Dermis blood vessel endothelial cell (primary cell): Measurements from ENCODE around the gene P3H2. TPM values are rescaled to one million over a fixed set of nuclear protein-coding genes. Genes with fewer than 3 reads are reported as not detected.

Experiments used
- DNase-seq: peaks from one replicate; pipeline ENCODE4 v3.0.0; 2010
- total RNA-seq: library from RNA; depleted of rRNA; stranded (reverse); fragments of >200 nt; gene quantifications from 2 replicates; pipeline ENCODE4 v1.2.3, GENCODE V29; 2014

P3H2 gene
- total RNA-seq, 1 donor from 2014 or later: 13.1 TPM

DNA sequence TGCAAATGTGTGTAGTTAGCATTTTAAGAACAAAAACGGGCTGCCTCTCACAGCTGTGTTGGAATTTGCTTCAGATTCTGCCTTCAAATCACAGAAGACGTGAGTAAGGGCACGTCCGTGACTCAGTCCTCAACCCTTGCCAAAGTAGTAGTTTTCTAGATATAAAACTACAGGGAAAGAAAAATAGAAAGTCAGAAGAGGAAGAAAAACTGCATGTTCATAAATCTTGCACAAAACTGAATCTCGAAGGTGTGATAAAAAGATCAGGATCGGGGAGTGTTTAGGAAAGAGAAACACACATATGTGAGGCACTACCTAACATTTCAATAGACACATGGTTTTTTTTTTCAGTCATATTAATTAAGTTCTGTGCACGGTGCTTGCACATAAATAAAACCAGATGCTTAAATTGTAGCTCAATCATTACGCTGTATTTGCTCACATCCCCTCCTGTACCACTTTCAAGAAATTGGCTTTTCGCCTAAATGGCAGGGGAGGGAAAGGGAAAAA is 71.7 kb downstream of the P3H2 start:
- peak; percentile 56 for DNase-seq

DNA sequence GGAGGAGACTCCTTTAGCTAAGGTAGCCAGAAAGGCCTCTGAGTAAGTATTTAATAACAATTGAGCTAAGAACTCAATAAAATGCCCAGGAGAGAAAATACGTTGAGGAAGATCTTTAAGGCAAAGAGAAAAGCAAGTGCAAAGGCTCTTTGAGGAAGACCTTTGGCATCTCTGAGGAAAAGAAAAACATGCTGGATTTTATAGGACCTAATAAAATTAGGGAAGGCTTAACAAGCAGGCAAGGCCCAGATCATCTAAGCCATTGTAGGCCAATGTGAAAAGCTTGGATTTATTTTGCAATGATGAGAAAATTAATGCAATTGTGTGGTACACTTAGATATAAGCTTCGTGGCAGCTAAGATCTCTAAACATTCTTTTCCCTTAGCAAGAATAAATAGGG is 75.7 kb downstream of the P3H2 start:
- no peak for DNase-seq

DNA sequence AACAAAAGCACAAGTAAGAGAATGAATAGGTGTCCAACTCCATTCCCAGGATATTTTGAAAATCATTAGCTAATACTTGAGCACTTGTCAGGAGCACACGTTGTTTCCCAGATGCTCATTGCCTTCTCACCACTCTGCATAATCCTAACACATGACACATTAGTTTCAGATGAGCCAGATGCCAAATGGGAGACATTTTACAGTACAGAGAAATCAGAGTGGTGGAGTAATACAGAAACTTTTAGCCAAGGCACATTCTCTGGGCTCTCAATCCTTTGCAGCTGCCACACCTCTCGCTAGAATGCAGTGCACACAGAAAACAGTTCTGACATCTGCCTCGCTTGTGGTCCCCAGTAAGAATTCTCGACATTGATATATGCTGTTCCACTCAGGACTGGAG is 76.6 kb downstream of the P3H2 start:
- DNase-seq: no peak

DNA sequence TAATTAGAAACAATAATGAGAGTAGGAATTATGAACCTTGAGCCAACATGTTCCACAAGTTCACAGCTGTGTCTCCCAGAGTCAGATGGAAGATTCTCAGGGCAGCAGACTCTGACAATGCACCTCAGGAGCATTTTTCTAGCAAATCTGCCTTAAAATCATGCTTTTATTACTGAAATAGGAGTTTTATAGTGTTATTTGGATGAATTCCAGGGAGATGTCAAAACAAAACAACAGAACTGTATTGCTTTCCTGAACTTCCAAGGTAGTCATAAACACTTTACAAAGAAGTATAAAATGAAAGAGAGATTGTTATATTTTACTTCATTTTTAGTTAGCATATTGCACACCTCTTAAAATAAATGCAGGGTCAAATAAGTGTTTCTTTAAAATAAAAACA is 77.0 kb downstream of the P3H2 start:
- DNase-seq: no peak

DNA sequence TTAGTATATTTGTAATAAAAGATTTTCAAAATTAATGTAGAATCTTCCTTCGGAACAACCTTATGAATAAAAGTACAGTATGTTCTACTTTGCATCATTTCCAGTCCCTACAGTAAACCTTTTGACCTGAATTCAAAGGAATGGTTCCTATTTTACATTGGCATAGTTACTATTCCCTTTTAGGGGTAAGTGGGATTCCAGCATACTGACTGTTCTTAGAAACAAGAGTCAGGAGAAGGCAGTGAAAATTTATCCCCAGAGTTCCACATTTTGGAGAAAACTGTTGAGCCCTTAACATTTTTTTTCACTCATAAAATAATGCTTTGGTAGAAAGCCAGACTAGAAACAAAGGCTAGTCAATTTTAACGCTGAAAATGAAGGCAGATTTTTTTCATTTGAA is 78.1 kb downstream of the P3H2 start:
- DNase-seq: no peak

DNA sequence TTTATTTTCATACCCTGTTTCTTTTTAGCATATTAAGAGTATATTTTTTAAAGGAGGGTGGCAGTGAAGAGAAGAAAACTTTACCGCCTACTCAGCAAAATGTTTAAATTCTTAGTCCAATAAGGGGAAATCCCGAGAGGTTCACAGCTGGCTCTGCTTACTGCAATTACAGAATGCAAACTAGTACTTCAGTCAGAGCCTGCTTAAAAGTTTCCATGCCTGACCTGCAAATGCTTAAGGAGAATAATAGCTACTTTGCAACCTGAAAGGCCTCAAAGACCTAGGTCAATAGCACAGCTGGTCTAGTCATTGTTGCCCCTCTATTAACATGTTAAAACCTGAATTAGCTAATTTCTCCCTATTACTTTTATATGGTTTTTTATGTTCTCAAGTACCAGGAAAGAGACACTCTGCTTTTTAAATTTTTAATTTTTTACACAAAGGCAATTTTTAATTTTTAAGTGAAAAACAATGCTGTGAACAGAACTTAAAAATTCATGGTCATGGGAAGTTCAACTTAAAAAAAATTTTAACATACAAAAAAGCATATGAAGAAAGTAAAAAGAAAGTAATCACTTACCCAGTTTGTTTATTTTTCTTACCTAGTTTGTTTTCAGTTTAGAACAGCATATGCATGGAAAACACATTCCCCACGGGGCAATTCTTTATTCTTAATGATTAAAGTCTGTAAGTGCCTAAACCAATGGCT is 79.2 kb downstream of the P3H2 start:
- DNase-seq: no peak

DNA sequence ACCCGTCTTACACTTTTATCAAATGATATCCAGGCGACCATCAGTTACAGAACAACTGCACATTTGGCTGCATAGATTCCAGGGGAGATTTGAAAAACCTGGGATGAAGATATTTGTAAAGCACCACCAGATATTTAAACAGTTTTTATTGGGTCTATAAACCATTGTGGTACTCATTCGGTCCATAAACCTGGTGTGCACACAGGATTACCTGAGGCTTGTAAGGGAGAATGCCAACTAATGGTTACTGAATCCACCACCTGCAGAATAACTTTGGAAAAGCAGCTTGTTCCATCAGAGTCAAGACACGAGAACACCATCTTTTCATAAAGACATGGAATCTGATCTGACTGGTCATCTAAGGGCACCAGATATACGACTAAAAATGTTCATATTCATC is 80.6 kb downstream of the P3H2 start:
- DNase-seq: no peak

DNA sequence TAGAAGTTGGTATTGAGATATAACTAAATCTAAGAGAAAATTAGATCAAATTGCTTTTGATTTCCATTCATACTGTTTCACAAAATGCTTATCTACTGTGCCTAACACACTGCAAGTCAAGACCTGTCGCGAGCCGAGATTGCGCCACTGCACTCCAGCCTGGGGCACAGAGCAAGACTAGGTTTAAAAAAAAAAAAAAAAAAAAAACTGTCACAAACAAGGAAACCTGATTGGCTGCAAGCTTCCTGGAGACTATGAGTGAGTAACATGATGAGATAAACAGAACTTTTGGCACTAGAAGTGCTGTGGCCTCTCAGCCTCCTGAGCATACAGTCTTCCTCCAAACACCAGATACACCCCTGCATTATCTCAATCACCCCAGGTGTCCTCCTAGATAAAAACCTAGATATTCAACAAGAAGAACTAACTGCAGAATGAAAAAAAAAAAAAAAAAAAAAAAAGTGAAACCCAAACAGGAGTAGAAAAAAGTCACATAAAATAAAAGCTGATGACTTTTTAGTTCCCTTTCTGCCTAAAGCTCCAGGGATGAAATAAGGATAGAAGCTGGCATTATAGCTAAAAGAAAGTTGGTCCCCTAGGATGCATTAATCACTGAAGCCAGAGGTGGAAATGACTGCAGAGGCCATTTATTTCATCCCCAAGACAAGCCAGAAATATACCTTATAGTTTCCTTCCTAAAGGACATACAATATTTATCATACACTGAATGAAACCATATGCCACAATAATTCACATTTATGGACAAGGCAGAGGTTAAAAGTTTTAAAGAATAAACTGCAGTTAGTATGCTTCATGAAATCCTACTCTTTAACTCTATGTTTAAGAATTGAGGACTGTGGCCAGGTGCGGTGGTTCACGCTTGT is 82.4 kb downstream of the P3H2 start:
- DNase-seq: peak; percentile 70

DNA sequence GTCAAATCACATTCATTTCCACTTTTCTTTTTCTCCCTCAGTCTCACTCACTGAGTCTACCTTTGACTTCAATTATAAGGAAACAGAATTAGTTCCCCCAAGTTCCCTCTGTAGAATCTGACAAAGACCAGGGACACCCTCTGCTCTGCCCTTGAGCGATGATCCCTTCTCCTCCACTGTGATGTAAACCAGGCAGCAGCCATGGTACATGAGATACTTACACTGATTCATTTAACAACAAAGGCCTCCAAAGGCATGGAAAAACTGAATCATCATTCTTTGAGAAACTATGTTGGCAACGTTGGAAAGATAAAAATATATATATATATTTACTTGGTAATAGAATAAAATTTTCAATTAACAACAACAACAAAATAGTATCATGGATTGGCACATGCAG is 84.1 kb downstream of the P3H2 start:
- DNase-seq: no peak

DNA sequence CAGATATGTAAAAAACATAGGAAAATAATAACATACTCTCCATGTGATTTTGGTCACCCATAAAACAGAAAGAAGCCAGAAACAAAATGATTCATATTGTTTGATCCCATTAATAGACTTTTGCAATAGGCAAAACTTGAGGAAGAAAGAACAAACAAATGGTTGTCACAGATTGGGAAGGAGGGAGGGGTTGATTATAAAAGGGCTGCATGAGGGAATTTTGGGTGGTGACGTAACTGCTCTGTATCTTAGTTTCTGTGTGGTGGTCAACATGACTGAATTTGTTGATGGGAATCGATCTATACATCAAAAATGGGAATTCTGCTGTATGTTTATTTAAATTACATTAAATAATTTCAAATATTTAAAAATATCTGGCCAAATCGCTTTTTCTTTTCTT is 86.3 kb downstream of the P3H2 start:
- DNase-seq: no peak

DNA sequence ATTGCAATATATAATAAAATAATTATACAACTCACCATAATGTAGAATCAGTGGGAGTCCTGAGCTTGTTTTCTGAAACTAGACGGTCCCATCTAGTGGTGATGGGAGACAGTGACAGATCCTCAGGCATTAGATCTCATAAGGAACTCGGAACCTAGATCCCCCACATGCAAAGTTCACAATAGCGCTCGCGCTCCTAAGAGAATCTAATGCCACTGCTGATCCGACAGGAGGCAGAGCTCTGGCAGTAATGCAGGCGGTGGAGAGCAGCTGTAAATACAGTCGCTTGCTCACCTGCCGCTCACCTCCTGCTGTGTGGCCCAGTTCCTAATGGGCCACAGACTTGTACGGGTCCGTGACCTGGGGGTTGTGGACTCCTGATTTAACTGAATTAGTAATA is 87.8 kb downstream of the P3H2 start:
- peak; percentile 38 for DNase-seq

DNA sequence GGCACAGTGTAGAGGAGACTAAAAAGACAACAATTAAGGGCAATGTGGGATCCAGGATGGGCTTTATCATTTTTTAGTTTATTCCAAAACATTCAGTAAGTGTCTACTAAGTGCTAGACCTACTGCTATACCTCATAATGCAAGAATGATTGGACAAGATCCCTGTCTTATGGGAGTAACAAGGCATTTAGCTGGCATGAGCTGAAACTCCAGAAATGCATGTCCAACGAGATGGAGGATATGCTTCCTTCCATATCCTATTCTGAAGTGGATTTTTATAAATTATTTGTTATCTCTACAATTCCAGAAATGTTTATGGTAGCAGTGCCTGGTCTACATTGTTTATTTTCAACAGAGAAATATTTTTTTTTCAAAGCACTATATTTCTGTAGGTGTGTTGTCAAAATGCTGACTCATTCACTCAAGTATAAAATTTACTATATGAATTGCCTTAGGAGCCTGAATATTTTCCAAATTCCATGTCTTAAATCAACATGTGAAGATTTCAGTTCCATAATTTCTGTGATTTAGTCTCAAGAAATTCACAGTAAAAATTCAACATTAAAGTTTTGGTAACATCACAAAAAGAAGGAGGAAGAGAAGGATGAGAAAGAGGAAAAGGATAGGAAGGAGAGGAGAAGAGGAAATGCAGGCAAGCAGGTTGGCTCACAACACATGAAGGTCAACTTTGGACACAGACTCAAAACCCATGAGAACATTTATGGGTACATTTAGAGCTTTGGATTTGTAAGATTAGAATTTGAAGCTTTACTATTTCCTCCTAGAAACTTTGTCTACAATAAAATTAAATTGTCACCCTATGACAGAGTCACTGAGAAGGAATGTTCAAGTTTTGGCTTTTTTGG is 88.6 kb downstream of the P3H2 start:
- no peak for DNase-seq

DNA sequence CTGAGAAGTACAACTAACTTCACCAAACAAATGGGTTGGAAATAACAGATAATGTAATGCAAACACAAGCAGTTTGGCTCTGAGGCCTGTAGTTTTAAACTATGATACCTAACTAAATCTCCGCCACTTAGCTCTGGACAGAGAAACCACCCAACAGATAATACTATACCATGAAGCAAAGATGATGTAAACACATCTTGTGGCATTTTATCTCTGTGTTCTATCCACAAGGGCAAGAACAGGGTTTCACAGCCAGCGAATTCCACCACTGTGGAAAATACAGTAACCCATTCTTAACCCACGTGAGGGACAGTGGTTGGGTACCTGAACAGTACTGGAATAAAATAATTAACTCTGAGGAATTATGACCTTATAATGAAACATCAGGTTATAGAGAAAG is 93.6 kb downstream of the P3H2 start:
- DNase-seq: no peak

DNA sequence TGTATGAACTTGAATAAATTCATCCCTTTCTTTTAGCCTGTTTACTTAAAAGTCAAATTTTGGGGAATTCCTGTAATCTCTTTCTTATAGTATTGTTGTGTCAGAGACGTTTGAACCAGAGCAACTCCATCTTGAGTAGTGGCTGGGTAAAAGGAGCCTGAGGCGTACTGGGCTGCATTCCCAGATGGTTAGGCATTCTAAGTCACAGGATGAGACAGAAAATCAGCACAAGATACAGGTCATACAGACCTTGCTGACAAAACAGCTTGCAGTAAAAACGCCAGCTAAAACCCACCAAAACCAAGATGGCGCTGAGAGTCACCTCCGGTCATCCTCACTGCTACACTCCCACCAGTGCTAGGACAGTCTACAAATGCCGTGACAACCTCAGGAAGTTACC is 94.5 kb downstream of the P3H2 start:
- no peak for DNase-seq

DNA sequence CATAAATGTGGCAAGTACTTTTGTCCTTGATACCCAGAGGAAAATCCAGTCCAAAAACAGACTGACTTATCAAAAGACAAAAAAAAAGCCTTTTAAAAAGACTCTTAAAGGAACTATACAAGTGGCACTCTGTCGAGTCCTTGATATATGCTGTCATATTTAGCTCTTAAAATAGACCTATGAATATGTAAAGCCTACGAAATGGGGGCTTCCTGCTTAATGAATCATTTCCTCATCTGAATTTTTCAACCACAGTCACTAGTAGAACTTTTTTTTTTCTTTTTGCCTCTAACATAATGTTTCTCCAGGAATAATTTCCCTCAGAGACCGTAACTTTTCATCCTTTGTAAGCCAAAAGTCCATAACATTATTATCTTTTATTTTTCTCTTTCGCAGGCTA is 95.8 kb downstream of the P3H2 start:
- peak; percentile 85 for DNase-seq

DNA sequence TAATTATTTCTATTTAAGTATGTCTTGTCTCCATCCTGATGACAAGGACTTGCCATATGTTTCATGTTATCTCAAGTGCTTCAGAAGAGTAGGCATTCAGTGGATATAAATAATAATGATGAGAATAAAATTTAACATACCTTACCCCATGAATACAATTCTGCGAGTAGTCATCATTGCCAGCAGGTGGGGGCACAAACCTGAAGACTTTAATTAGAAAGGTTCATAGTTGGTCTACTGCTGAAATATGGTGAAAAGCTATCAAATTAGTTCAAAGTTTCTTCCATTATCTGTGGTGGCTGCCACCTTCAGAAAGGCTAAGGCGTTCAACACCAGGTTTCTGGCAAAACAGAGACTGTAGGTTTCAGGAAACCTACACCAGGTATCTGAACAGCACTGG is 100.9 kb downstream of the P3H2 start:
- DNase-seq: peak; percentile 49

DNA sequence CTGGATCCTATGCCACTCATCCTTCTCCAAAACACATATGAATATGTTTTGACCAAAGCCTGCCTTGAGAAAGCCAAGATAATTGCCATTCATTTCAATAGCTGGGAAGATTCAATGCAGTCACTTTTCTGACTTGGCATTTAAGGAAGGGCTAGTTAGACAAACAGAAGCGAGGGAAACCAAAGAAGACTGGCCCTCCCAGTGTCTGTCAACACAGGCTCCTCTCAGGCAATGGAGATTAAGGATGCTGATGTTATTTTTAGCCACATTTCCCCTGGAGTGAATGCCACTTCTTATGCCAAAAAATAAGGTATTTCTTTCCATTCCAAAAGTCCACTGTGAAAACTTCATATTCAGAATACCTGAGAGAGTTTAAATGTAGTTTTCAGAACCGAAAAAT is 101.7 kb downstream of the P3H2 start:
- DNase-seq: no peak

DNA sequence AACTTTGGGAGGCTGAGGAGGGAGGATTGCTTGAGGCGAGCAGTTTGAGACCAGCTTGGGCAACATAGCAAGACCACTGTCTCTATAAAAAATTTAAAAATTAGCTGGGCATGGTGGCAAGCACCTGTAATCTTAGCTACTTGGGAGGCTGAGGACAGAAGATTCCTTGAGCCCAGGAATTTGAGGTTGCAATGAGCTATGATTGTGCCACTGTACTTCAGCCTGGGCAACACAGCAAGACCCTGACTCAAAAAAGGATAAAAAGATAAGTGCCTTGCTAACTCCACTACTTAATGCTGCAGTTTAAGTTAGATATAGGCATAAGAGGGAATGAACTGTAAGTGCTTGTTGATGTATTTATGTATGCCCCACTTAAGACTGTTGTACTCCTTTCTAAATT is 102.2 kb downstream of the P3H2 start:
- DNase-seq: no peak

DNA sequence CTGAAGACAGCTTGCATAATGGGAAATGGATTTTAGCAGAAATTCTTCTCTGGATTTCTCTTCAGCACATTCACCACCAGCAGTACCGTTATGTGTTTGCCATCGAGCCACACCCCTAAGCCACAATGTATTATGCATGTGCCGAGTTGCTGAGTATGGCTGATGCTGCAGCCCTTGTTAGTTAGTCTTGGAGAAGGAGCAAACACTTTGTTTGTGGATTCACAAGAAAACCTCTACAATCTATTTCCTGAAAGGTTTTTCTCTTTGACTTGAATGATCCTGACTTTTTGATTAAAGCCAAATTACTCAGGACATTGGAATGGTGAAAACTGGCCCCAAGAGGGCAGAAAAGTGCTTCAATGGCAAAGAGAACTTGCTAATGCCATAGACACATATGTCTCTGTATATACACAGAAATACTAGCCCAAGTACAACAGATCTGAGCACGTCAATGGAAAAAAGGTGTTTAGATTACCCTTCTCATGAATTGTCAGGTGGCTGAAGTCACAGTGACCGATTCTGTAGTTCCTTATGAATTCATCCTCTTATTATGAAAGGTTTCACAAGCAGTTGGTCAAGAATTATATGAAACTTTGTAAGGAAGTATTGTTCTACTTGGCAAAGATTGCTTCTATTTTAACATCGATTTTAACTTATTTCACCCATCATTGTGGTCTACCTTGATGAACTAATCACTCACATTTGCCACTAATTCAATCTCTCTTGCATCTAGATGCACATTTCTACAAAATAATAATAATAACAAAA is 103.0 kb downstream of the P3H2 start:
- peak; percentile 88 for DNase-seq

DNA sequence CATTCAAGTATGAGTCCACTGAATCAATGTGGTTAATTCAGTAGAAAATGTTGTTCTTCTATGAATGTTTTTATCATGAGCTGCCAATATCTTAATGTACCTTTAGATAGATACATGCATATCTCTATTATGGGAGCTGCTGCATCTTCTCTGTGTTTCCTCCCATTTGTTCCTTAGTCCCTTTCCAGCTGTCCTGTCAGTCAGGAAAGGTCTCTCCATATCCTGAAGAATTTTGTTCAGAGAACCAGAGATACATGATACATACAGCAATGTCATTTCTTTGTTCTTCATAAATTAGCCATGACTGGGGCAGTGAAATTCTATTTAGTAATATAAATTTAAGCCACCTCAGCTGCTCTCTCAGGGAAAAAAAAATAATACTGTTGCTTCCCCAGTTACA is 103.7 kb downstream of the P3H2 start:
- DNase-seq: no peak

DNA sequence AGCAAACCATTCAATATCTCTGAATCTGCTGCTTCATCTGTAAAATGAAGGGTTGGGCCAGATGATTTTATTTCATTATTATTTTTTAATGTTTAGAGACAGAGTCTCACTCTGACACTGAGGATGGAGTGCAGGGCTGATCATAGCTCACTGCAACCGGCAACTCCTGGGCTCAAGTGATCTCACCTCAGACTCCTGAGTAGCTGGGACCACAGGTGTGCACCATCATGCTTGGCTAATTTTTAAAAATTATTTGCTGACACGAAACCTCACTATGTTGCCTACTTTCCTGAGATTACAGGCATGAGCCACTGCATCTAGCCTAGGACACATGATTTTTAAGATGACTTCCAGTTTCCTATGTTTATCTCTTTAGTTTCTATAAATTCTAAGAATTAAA is 105.8 kb downstream of the P3H2 start:
- no peak for DNase-seq
